K562 (cell line): ENCODE results near the gene ZNF689. TPM values are rescaled to one million over a fixed set of nuclear protein-coding genes. Genes with fewer than 3 reads are reported as not detected.

Source experiments
- ATAC-seq: fragments of 200-7000 bp; cut with Tn5 transposase; 3 replicates; pipeline ENCODE4 v1.9.1; 2020; ENCODE audit warnings: moderate library complexity
- BruUV-seq: library from RNA; stranded (reverse); fragments of 400-500 nt; replicated peaks from 2 replicates; lab custom pipeline; 2021; lab: Mats Ljungman, UMichigan
- CTCF ChIA-PET: fragments of 300-600 bp; formaldehyde crosslinking; extraction: SDS; loops from one replicate; lab custom pipeline; 2021; ENCODE audit warnings: low intra/inter-chr PET ratio; lab: Yijun Ruan, JAX
- POLR2A ChIA-PET: fragments of 300-600, 350-650 bp; sonication (Branson Sonifier 250); formaldehyde crosslinking; extraction: SDS; loops from one replicate; lab custom pipeline; 2021; ENCODE audit warnings: antibody characterized with exemption, inconsistent platforms; lab: Yijun Ruan, JAX
- DNase-seq, 4 experiments: peaks; one replicate each; pipeline versions ENCODE4 v3.0.0 to v3.0.0-alpha.2; 2011 to 2018; ENCODE audit warnings: low spot score in 3 of 4, mixed read lengths in 3 of 4; ENCODE audit errors: extremely low read depth in 1 of 4
- FAIRE-seq: peaks from 2 replicates; lab custom pipeline; 2011; peaks lifted over from hg19 to GRCh38; lab: Jason Lieb, UNC
- H2AFZ ChIP-seq: 2 replicates; pipeline ENCODE4 v1.6.0; 2011; ENCODE audit warnings: low read depth, low read length, control low read depth, inconsistent platforms
- H3K27ac ChIP-seq: fragments of 200-600 bp; 3 replicates; pipeline ENCODE4 v1.8.0; 2011; ENCODE audit warnings: low read depth, mild to moderate bottlenecking, control low read depth, inconsistent platforms, low read length, moderate library complexity, mixed read lengths; ENCODE audit errors: extremely low read depth
- H3K27me3 ChIP-seq, 2 experiments: fragments of 300-600 bp in 1 of 2; 2 replicates in 1 of 2; 3 replicates in 1 of 2; pipeline versions ENCODE4 v1.6.0 to v1.8.0; 2011; ENCODE audit warnings: inconsistent platforms in 2 of 2, low read length in 2 of 2, mild to moderate bottlenecking in 1 of 2, mixed read lengths in 1 of 2, moderate library complexity in 1 of 2; ENCODE audit not compliant: control insufficient read depth in 2 of 2, insufficient read depth in 2 of 2
- H3K36me3 ChIP-seq: fragments of 300-600 bp; 3 replicates; pipeline ENCODE4 v1.8.0; 2011; ENCODE audit warnings: mild to moderate bottlenecking, low read length, inconsistent platforms; ENCODE audit not compliant: control insufficient read depth, insufficient read depth
- H3K4me1 ChIP-seq, 2 experiments: fragments of 200-600 bp in 1 of 2; replicated peaks in 1 of 2; 2 replicates in 1 of 2; 3 replicates in 1 of 2; pipeline versions ENCODE4 v1.5.1 to v1.8.0; 2011; ENCODE audit warnings: inconsistent platforms in 2 of 2, low read length in 2 of 2, mild to moderate bottlenecking in 1 of 2, mixed read lengths in 1 of 2, moderate library complexity in 1 of 2; ENCODE audit not compliant: control insufficient read depth in 2 of 2, insufficient read depth in 2 of 2
- H3K4me2 ChIP-seq: 2 replicates; pipeline ENCODE4 v1.6.1; 2011; ENCODE audit warnings: low read length, control low read depth, inconsistent platforms, mixed read lengths; ENCODE audit not compliant: insufficient read depth
- H3K4me3 ChIP-seq: fragments of 200-600 bp; sonication (generic), shearing (Covaris generic); 2 replicates; pipeline ENCODE4 v1.5.1; 2016; ENCODE audit warnings: control low read depth, inconsistent platforms
- H3K79me2 ChIP-seq: fragments of 200-600 bp; 3 replicates; pipeline ENCODE4 v1.8.0; 2011; ENCODE audit warnings: low read length, inconsistent platforms; ENCODE audit not compliant: control insufficient read depth, insufficient read depth
- H3K9ac ChIP-seq, 2 experiments: 2 replicates each; pipeline versions ENCODE4 v1.6.0 to v1.6.1; 2011; ENCODE audit warnings: low read depth in 2 of 2, low read length in 2 of 2, control low read depth in 1 of 2, inconsistent platforms in 1 of 2, mild to moderate bottlenecking in 1 of 2, mixed read lengths in 1 of 2; ENCODE audit not compliant: insufficient read depth in 1 of 2
- H3K9me1 ChIP-seq: one replicate; pipeline ENCODE4 v1.6.0; 2011; ENCODE audit warnings: inconsistent platforms, mild to moderate bottlenecking, low read length, moderate library complexity; ENCODE audit not compliant: control insufficient read depth, insufficient read depth
- H3K9me3 ChIP-seq: replicated peaks from 2 replicates; pipeline ENCODE4 v1.5.1; 2011; ENCODE audit warnings: low read depth, low read length, inconsistent platforms; ENCODE audit not compliant: control insufficient read depth, insufficient read depth
- H4K20me1 ChIP-seq: replicated peaks from 2 replicates; pipeline ENCODE4 v1.6.1; 2011; ENCODE audit warnings: low read length, inconsistent platforms, mixed read lengths; ENCODE audit not compliant: control insufficient read depth, insufficient read depth
- CBFB ChIP-seq: sonication (generic); formaldehyde crosslinking; IDR thresholded peaks from 2 replicates; pipeline ENCODE4 v1.4.0; 2020; ENCODE audit warnings: mild to moderate bottlenecking, missing genetic modification reagents
- GATA2 ChIP-seq: sonication (generic); formaldehyde crosslinking; IDR thresholded peaks from 2 replicates; pipeline ENCODE4 v1.4.0; 2020; ENCODE audit warnings: mild to moderate bottlenecking, missing genetic modification reagents
- KDM1A ChIP-seq, 2 experiments: fragments of 450-650 bp; IDR thresholded peaks; 2 replicates each; pipeline ENCODE4 v1.6.1; 2016; ENCODE audit warnings: mild to moderate bottlenecking in 2 of 2
- LCOR ChIP-seq: sonication (generic); formaldehyde crosslinking; IDR thresholded peaks from 2 replicates; pipeline ENCODE4 v1.8.0; 2022; ENCODE audit warnings: mild to moderate bottlenecking, missing genetic modification reagents
- NR1H2 ChIP-seq: sonication (generic); formaldehyde crosslinking; IDR thresholded peaks from 2 replicates; pipeline ENCODE4 v1.4.0; 2020; ENCODE audit warnings: mild to moderate bottlenecking, missing genetic modification reagents
- NR2C2 ChIP-seq, 2 experiments: fragments of 200-800 bp in 1 of 2; sonication (Bioruptor generic) in 1 of 2; sonication (generic) in 1 of 2; formaldehyde crosslinking in 1 of 2; IDR thresholded peaks; 2 replicates each; pipeline versions ENCODE4 v1.6.1 to v1.8.0; 2016 to 2022; ENCODE audit warnings: mild to moderate bottlenecking in 1 of 2, missing compliant biosample characterization in 1 of 2, missing genetic modification characterization in 1 of 2, missing genetic modification reagents in 1 of 2
- PML ChIP-seq: IDR thresholded peaks from 2 replicates; pipeline ENCODE4 v1.6.1; 2012; ENCODE audit warnings: low read length, inconsistent platforms
- SAP30 ChIP-seq: fragments of 200-600 bp; sonication (generic); IDR thresholded peaks from 2 replicates; pipeline ENCODE4 v1.6.1; 2012; ENCODE audit warnings: borderline replicate concordance, low read depth, mild to moderate bottlenecking, moderate library complexity, low read length, control low read depth, inconsistent platforms; ENCODE audit not compliant: insufficient read depth, poor library complexity, severe bottlenecking
- SRSF9 ChIP-seq: fragments of 200-400 bp; formaldehyde crosslinking; IDR thresholded peaks from 2 replicates; pipeline ENCODE4 v1.6.1; 2017; ENCODE audit warnings: low read depth, low read length, borderline replicate concordance
- TAF9B ChIP-seq: fragments of 450-650 bp; IDR thresholded peaks from 2 replicates; pipeline ENCODE4 v1.6.1; 2018; ENCODE audit warnings: mild to moderate bottlenecking; ENCODE audit not compliant: partially characterized antibody
- TCFL5 ChIP-seq: fragments of 250-450 bp; sonication (Bioruptor Pico); conservative IDR thresholded peaks from 2 replicates; pipeline ENCODE4 v1.6.1; 2021; ENCODE audit warnings: mild to moderate bottlenecking, moderate library complexity, matching md5 sums
- ZBTB1 ChIP-seq: sonication (generic); formaldehyde crosslinking; IDR thresholded peaks from 2 replicates; pipeline ENCODE4 v1.8.1; 2023; ENCODE audit warnings: missing genetic modification reagents, low read depth, mild to moderate bottlenecking, borderline replicate concordance
- ZFP91 ChIP-seq: sonication (generic); formaldehyde crosslinking; IDR thresholded peaks from 2 replicates; pipeline ENCODE4 v1.8.0; 2022; ENCODE audit warnings: mild to moderate bottlenecking, missing genetic modification reagents
- ZNF12 ChIP-seq: sonication (generic); formaldehyde crosslinking; IDR thresholded peaks from 2 replicates; pipeline ENCODE4 v1.4.0; 2020; ENCODE audit warnings: mild to moderate bottlenecking, missing genetic modification reagents
- ZNF175 ChIP-seq: fragments of 200-800 bp; sonication (Bioruptor generic); IDR thresholded peaks from 2 replicates; pipeline ENCODE4 v1.6.1; 2016; ENCODE audit warnings: low read depth, mild to moderate bottlenecking, missing genetic modification characterization, missing compliant biosample characterization
- ZNF699 ChIP-seq: fragments of 250-450 bp; sonication (Bioruptor Pico); IDR thresholded peaks from 2 replicates; pipeline ENCODE4 v1.8.0; 2021; ENCODE audit warnings: mild to moderate bottlenecking, moderate library complexity; ENCODE audit not compliant: insufficient replicate concordance
- WGBS: fragments of 100-300 bp; shearing (Covaris generic); methylation state at CpG from one replicate; pipeline ENCODE4 v1.1.6; 2016; ENCODE audit warnings: low coverage, mixed read lengths; ENCODE audit not compliant: insufficient coverage; ENCODE audit errors: missing lambda C conversion rate; 5-methylcytosine and 5-hydroxymethylcytosine counted together
- in situ Hi-C: fragments of 300-500 bp; cut with MboI; formaldehyde crosslinking; loops from 4 replicates; pipeline ENCODE4 v1.15.0; 2018; ENCODE audit warnings: inconsistent platforms, mixed read lengths
- intact Hi-C: fragments of 100-400 bp; cut with micrococcal nuclease; formaldehyde crosslinking; loops from 2 replicates; pipeline ENCODE4 v1.14.2; 2022
- polyA plus RNA-seq, 8 experiments: library from polyadenylated mRNA; depleted of rRNA in 4 of 8; stranded (reverse) in 5 of 8; unstranded in 3 of 8; fragments of >200 nt; fragmentation: Nextera tagmentation in 2 of 8; fragmentation: Illumina TruSeq in 1 of 8; extraction: Ambion mirVana in 2 of 8; extraction: Trizol in 1 of 8; gene quantifications; 2 replicates each; pipeline versions ENCODE4 v1.2.1 to v1.2.3, GENCODE V29; 2011 to 2014; ENCODE audit warnings: inconsistent platforms in 1 of 8, missing spikeins in 1 of 8
- total RNA-seq, 7 experiments: library from RNA; depleted of rRNA in 6 of 7; stranded (reverse); fragments of >200 nt in 6 of 7; fragmentation: Illumina TruSeq in 2 of 7; extraction: Trizol in 2 of 7; gene quantifications; 2 replicates each; pipeline versions ENCODE4 v1.2.1 to v1.2.3, GENCODE V29; 2011 to 2021; ENCODE audit warnings: low replicate concordance in 1 of 7
- TF ChIP-seq, protein P1 (sequence below): fragments of 450-650 bp; IDR thresholded peaks from 2 replicates; pipeline ENCODE4 v1.6.1; 2016; ENCODE audit warnings: low read depth, mild to moderate bottlenecking, moderate library complexity

Gene ZNF689
- total and polyA plus RNA-seq, 9 of the 15 experiments (the other 6 are each of a cell fraction or from before 2014, with no cell fraction given): 5.4 to 15.4 (median 10.8) TPM

GRCh38 chr16:30609002-30609925 lies 925 bp downstream of the ZNF689 start:
- ChIA-PET CTCF (no interaction called here), POLR2A (interaction anchor here (0.6 to 2.3 kb wide), 22 partner anchors 7 to 236 kb away, joined by 3 to 13 read pairs (median 4); partner anchors contain the start of genes DCTPP1, SEPHS2, ZNF764 and ZNF785)
- DNase-seq (peak; percentile 57 to 70 (median 66)), FAIRE-seq (peak; percentile 29), ATAC-seq (peak; percentile 80)
- Histone ChIP-seq H3K79me2 (peaks cover 17% of the 10 kb centered on the region), H3K9ac (peak overlapping the region; percentile 96 to 100), H3K4me3 (peak overlapping the region; percentile 71), H3K4me2 (peak overlapping the region; percentile 87), H2AFZ (peak overlapping the region; percentile 88), H3K4me1 (peaks cover 7 to 26% of the 10 kb centered on the region in 2 experiments), H4K20me1 (no peaks in the 10 kb centered on the region), H3K27ac (peak overlapping the region; percentile 93), H3K9me3 (no peaks in the 10 kb centered on the region), H3K9me1 (no peaks in the 10 kb centered on the region), H3K27me3 (no peaks in the 10 kb centered on the region), H3K36me3 (peaks cover 42% of the 10 kb centered on the region; the same call in 2 of the 3 replicates)
- no TSS peak for BruUV-seq
- intact Hi-C loops (no loop called here), in situ Hi-C loops (no loop called here)
- WGBS: 4% methylated on average over 38 of the region's 40 CpGs
- TF ChIP-seq NR2C2 (CRISPR knock-in tag; IDR thresholded peaks at IDR 0.05) (0 out of 2 replicates have a peak, but pooled peaks have one; percentile 36), NR2C2 (tag; IDR thresholded peaks at IDR 0.05) (no peak), TCFL5 (no peak), CBFB (CRISPR knock-in tag) (0 out of 2 replicates have a peak, but pooled peaks have one; percentile 45), NR1H2 (peak; percentile 77; the same call in 1 of the 2 replicates), ZFP91 (CRISPR knock-in tag) (peak; percentile 19; the same call in 1 of the 2 replicates), SAP30 (no peak), LCOR (CRISPR knock-in tag) (0 out of 2 replicates have a peak, but pooled peaks have one; percentile 51), KDM1A (IDR thresholded peaks at IDR 0.05) (peak in 1 of 2 experiments; percentile 40; a peak in 1 of 4 replicates), ZBTB1 (0 out of 2 replicates have a peak, but pooled peaks have one; percentile 52), PML (peak; percentile 11; the same call in 1 of the 2 replicates), ZNF699 (CRISPR knock-in tag) (no peak), SRSF9 (no peak), ZNF175 (no peak), TAF9B (no peak), ZNF12 (CRISPR knock-in tag) (peak; percentile 73; the same call in 1 of the 2 replicates), GATA2 (CRISPR knock-in tag) (peak; percentile 17; the same call in 1 of the 2 replicates)
- TF ChIP-seq, protein P1, sequence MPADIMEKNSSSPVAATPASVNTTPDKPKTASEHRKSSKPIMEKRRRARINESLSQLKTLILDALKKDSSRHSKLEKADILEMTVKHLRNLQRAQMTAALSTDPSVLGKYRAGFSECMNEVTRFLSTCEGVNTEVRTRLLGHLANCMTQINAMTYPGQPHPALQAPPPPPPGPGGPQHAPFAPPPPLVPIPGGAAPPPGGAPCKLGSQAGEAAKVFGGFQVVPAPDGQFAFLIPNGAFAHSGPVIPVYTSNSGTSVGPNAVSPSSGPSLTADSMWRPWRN: no peak
